HEK293 (cell line): ENCODE results near the gene FBXO28.

Experiments
- CTCF ChIA-PET: fragments of 350-600 bp; formaldehyde crosslinking; extraction: SDS; loops from one replicate; lab custom pipeline; 2021; ENCODE audit warnings: antibody characterized with exemption; lab: Yijun Ruan, JAX
- POLR2A ChIA-PET: fragments of 300-600 bp; formaldehyde crosslinking; extraction: SDS; loops from one replicate; lab custom pipeline; 2020; ENCODE audit warnings: antibody characterized with exemption, inconsistent platforms; lab: Yijun Ruan, JAX
- H3K27ac ChIP-seq: fragments of 200-500 bp; sonication (Bioruptor generic); 2 replicates; pipeline ENCODE4 v1.5.1; 2014; ENCODE audit warnings: low read depth, low read length, control low read depth, inconsistent platforms; ENCODE audit errors: extremely low read depth
- H3K36me3 ChIP-seq, 2 experiments: fragments of 200-500 bp in 1 of 2; sonication (Bioruptor generic) in 1 of 2; 1 replicate in 1 of 2; 2 replicates in 1 of 2; pipeline ENCODE4 v1.5.1; 2014 to 2017; ENCODE audit warnings: inconsistent platforms in 2 of 2, low read length in 2 of 2; ENCODE audit not compliant: control insufficient read depth in 2 of 2, insufficient read depth in 1 of 2
- H3K4me1 ChIP-seq: fragments of 200-500 bp; sonication (Bioruptor generic); 2 replicates; pipeline ENCODE4 v1.5.1; 2014; ENCODE audit warnings: mild to moderate bottlenecking, low read length, inconsistent platforms; ENCODE audit not compliant: control insufficient read depth, insufficient read depth
- H3K4me3 ChIP-seq: 2 replicates; pipeline ENCODE4 v1.5.1; 2011; ENCODE audit warnings: low read depth, mild to moderate bottlenecking, control low read depth, low read length, moderate library complexity
- H3K9me3 ChIP-seq: fragments of 200-500 bp; sonication (Bioruptor generic); 2 replicates; pipeline ENCODE4 v1.5.1; 2014; ENCODE audit warnings: low read depth, low read length, inconsistent platforms; ENCODE audit not compliant: control insufficient read depth, insufficient read depth
- ZBTB1 ChIP-seq: fragments of 450-650 bp; formaldehyde crosslinking; IDR thresholded peaks from 2 replicates; pipeline ENCODE4 v1.5.1; 2016; ENCODE audit warnings: missing biosample characterization, missing genetic modification characterization
- ZIC2 ChIP-seq: fragments of 450-650 bp; formaldehyde crosslinking; IDR thresholded peaks from 2 replicates; pipeline ENCODE4 v1.5.1; 2016; ENCODE audit warnings: missing biosample characterization, missing genetic modification characterization
- ZNF114 ChIP-seq: fragments of 450-650 bp; formaldehyde crosslinking; IDR thresholded peaks from 2 replicates; pipeline ENCODE4 v1.5.0; 2017; ENCODE audit warnings: missing biosample characterization, missing genetic modification characterization
- ZNF121 ChIP-seq: fragments of 450-650 bp; formaldehyde crosslinking; IDR thresholded peaks from 2 replicates; pipeline ENCODE4 v1.5.1; 2016; ENCODE audit warnings: missing biosample characterization, missing genetic modification characterization
- ZNF133 ChIP-seq: fragments of 450-650 bp; formaldehyde crosslinking; IDR thresholded peaks from 2 replicates; pipeline ENCODE4 v1.5.1; 2016; ENCODE audit warnings: missing biosample characterization, missing genetic modification characterization
- ZNF549 ChIP-seq: fragments of 450-650 bp; IDR thresholded peaks from 2 replicates; pipeline ENCODE4 v1.5.1; 2018; ENCODE audit warnings: missing biosample characterization, missing genetic modification characterization, mild to moderate bottlenecking, inconsistent platforms, moderate library complexity
- ZNF571 ChIP-seq: fragments of 450-650 bp; formaldehyde crosslinking; IDR thresholded peaks from 2 replicates; pipeline ENCODE4 v1.5.0; 2017; ENCODE audit warnings: missing biosample characterization, missing genetic modification characterization
- ZNF76 ChIP-seq: fragments of 450-650 bp; formaldehyde crosslinking; IDR thresholded peaks from 2 replicates; pipeline ENCODE4; 2016; ENCODE audit warnings: low read depth, missing biosample characterization, missing genetic modification characterization, borderline replicate concordance
- TF ChIP-seq, protein P1 (sequence below): fragments of 450-650 bp; formaldehyde crosslinking; IDR thresholded peaks from 2 replicates; pipeline ENCODE4 v1.5.1; 2016; ENCODE audit warnings: missing biosample characterization, missing genetic modification characterization
- TF ChIP-seq, protein P2 (sequence below): fragments of 450-650 bp; formaldehyde crosslinking; IDR thresholded peaks from 2 replicates; pipeline ENCODE4 v1.5.1; 2016; ENCODE audit warnings: missing biosample characterization, missing genetic modification characterization
- TF ChIP-seq, protein P3 (sequence below): fragments of 450-650 bp; formaldehyde crosslinking; IDR thresholded peaks from 2 replicates; pipeline ENCODE4 v1.5.1; 2017; ENCODE audit warnings: missing biosample characterization, missing genetic modification characterization
- TF ChIP-seq, protein P4 (sequence below): fragments of 450-650 bp; formaldehyde crosslinking; IDR thresholded peaks from 2 replicates; pipeline ENCODE4 v1.5.1; 2016; ENCODE audit warnings: missing biosample characterization, missing genetic modification characterization, borderline replicate concordance
- TF ChIP-seq, protein P5 (sequence below): sonication (generic); formaldehyde crosslinking; IDR thresholded peaks from 2 replicates; pipeline ENCODE4 v1.8.1; 2022; ENCODE audit warnings: mild to moderate bottlenecking, moderate library complexity, missing genetic modification reagents

Gene FBXO28

DNA sequence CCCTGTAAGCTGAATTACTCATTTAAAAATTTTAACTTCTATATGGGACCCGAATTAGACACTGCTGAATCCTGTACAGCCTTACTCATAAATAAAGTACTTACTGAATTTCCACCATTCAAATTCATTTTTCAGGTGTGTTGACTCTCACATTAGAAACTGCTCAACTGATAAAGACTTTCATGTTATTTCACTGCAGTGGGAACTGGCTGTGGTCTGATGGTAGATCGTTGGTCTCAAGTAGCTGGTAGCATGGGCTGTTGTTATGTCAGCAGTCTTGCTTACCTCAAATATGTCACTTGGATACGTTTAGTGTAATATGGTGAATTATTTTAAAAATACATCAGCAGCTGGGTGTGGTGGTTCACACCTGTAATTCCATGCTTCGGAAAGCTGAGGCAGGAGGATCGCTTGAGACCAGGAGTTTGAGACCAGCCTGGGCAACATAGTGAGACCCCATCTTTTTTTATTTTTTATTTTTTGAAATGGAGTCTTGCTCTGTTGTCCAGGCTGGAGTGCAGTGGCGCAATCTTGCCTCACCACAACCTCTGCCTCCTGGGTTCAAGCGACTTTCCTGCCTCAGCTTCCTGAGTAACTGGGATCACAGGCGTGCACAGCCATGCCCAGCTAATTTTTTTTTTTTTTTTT, 79.5 kb downstream of the FBXO28 start (continued):
- TF ChIP-seq, protein P1, sequence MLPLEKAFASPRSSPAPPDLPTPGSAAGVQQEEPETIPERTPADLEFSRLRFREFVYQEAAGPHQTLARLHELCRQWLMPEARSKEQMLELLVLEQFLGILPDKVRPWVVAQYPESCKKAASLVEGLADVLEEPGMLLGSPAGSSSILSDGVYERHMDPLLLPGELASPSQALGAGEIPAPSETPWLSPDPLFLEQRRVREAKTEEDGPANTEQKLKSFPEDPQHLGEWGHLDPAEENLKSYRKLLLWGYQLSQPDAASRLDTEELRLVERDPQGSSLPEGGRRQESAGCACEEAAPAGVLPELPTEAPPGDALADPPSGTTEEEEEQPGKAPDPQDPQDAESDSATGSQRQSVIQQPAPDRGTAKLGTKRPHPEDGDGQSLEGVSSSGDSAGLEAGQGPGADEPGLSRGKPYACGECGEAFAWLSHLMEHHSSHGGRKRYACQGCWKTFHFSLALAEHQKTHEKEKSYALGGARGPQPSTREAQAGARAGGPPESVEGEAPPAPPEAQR (tag by site-specific recombination), result no peak
- TF ChIP-seq, protein P2, sequence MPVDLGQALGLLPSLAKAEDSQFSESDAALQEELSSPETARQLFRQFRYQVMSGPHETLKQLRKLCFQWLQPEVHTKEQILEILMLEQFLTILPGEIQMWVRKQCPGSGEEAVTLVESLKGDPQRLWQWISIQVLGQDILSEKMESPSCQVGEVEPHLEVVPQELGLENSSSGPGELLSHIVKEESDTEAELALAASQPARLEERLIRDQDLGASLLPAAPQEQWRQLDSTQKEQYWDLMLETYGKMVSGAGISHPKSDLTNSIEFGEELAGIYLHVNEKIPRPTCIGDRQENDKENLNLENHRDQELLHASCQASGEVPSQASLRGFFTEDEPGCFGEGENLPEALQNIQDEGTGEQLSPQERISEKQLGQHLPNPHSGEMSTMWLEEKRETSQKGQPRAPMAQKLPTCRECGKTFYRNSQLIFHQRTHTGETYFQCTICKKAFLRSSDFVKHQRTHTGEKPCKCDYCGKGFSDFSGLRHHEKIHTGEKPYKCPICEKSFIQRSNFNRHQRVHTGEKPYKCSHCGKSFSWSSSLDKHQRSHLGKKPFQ, result peak; percentile 62
- TF ChIP-seq ZNF571 (no peak), ZNF121 (peak; percentile 99), ZNF114 (tag by site-specific recombination) (no peak)
- TF ChIP-seq, protein P3, sequence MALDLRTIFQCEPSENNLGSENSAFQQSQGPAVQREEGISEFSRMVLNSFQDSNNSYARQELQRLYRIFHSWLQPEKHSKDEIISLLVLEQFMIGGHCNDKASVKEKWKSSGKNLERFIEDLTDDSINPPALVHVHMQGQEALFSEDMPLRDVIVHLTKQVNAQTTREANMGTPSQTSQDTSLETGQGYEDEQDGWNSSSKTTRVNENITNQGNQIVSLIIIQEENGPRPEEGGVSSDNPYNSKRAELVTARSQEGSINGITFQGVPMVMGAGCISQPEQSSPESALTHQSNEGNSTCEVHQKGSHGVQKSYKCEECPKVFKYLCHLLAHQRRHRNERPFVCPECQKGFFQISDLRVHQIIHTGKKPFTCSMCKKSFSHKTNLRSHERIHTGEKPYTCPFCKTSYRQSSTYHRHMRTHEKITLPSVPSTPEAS, result no peak
- TF ChIP-seq, all 188 proteins: peak for 4

DNA sequence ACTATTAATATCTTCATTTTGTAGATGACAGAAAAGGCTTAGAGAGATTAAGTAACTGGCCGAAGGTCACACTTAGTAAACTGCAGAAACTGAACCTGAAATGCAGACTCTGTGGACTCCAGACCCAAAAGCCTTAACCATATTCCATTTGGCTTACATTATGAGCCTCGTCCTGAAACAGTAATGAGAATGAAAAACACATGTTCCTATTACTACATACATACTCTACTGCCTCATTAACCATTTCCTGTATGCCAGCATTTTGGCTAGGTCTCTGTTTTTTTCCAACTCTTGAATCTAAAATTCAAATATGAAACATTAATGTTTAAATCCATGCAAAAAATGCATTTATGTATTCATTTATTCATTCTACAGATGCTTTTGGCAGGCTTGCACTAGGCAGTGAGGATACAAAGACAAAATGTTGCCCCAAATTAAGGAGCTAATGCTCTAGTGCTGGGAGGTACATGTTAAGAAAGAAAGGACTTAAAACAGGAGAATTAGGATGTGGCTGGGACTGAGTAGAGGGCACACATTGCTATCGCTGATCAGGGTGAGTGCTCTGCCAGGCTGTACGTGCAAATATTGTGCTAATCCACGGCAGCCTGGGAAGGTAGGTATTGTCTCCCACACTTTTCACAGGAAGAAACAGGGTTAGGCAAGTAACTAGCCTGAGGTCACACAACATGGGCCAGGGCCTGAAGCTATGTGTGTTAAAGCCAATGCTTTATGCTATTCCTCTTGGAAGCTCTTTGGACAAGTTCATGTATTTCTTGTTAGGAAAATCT, 83.1 kb downstream of the FBXO28 start:
- H3K9me3 ChIP-seq, result no peaks in the 10 kb centered on the region
- H3K36me3 ChIP-seq, result peaks cover 17 to 23% of the 10 kb centered on the region in 2 experiments
- H3K27ac ChIP-seq, result no peak overlapping the region
- no peaks in the 10 kb centered on the region for H3K4me1 ChIP-seq
- ChIA-PET CTCF (no interaction called here), POLR2A (interaction anchor here (0.6 kb wide), 1 partner anchor 75 kb away, joined by 3 read pairs; no protein-coding TSS in a partner anchor)
- H3K4me3 ChIP-seq, result no peak overlapping the region
- TF ChIP-seq, protein P4, sequence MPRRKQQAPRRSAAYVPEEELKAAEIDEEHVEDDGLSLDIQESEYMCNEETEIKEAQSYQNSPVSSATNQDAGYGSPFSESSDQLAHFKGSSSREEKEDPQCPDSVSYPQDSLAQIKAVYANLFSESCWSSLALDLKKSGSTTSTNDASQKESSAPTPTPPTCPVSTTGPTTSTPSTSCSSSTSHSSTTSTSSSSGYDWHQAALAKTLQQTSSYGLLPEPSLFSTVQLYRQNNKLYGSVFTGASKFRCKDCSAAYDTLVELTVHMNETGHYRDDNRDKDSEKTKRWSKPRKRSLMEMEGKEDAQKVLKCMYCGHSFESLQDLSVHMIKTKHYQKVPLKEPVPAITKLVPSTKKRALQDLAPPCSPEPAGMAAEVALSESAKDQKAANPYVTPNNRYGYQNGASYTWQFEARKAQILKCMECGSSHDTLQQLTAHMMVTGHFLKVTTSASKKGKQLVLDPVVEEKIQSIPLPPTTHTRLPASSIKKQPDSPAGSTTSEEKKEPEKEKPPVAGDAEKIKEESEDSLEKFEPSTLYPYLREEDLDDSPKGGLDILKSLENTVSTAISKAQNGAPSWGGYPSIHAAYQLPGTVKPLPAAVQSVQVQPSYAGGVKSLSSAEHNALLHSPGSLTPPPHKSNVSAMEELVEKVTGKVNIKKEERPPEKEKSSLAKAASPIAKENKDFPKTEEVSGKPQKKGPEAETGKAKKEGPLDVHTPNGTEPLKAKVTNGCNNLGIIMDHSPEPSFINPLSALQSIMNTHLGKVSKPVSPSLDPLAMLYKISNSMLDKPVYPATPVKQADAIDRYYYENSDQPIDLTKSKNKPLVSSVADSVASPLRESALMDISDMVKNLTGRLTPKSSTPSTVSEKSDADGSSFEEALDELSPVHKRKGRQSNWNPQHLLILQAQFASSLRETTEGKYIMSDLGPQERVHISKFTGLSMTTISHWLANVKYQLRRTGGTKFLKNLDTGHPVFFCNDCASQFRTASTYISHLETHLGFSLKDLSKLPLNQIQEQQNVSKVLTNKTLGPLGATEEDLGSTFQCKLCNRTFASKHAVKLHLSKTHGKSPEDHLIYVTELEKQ (tag by site-specific recombination), result no peak
- TF ChIP-seq ZBTB1, result no peak
- TF ChIP-seq ZIC2 (tag by site-specific recombination), result no peak
- TF ChIP-seq, protein P3, result no peak
- TF ChIP-seq ZNF133 (tag by site-specific recombination), result no peak
- TF ChIP-seq ZNF549 (tag by site-specific recombination), result no peak
- TF ChIP-seq, protein P5, sequence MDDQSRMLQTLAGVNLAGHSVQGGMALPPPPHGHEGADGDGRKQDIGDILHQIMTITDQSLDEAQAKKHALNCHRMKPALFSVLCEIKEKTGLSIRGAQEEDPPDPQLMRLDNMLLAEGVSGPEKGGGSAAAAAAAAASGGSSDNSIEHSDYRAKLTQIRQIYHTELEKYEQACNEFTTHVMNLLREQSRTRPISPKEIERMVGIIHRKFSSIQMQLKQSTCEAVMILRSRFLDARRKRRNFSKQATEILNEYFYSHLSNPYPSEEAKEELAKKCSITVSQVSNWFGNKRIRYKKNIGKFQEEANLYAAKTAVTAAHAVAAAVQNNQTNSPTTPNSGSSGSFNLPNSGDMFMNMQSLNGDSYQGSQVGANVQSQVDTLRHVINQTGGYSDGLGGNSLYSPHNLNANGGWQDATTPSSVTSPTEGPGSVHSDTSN (CRISPR knock-in tag), result no peak
- no peak for TF ChIP-seq ZNF76 (tag by site-specific recombination)
